Neural progenitor cell (in vitro differentiated cells): ENCODE results near the gene PVALB. TPM values are rescaled to one million over a fixed set of nuclear protein-coding genes. Genes with fewer than 3 reads are reported as not detected.
A peak's percentile ranks its signal among the peaks of the same experiment; 100 is the strongest.

Experiments used
- DNase-seq: peaks from one replicate; pipeline ENCODE4 v3.0.0-alpha.2; 2016; ENCODE audit warnings: low spot score
- H2AFZ ChIP-seq: fragments of 200-600 bp; sonication (generic); replicated peaks from 2 replicates; pipeline ENCODE4 v1.6.1; 2016; ENCODE audit warnings: antibody characterized with exemption
- H3F3A ChIP-seq: fragments of 200-600 bp; sonication (generic); 2 replicates; pipeline ENCODE4 v1.6.1; 2016; ENCODE audit warnings: antibody characterized with exemption, low read depth
- H3K27ac ChIP-seq: fragments of 200-600 bp; sonication (generic); 2 replicates; pipeline ENCODE4 v1.5.1; 2016; ENCODE audit warnings: mild to moderate bottlenecking
- H3K27me3 ChIP-seq: fragments of 200-600 bp; sonication (generic); 2 replicates; pipeline ENCODE4 v1.6.1; 2016; ENCODE audit warnings: mild to moderate bottlenecking, moderate library complexity
- H3K36me3 ChIP-seq: fragments of 200-600 bp; sonication (generic); 2 replicates; pipeline ENCODE4 v1.5.1; 2016
- H3K4me1 ChIP-seq: fragments of 200-600 bp; sonication (generic); 2 replicates; pipeline ENCODE4 v1.6.1; 2016; ENCODE audit warnings: mixed run types
- H3K4me2 ChIP-seq: fragments of 200-600 bp; sonication (generic); 2 replicates; pipeline ENCODE4 v1.6.1; 2016
- H3K4me3 ChIP-seq: fragments of 200-600 bp; sonication (generic); 2 replicates; pipeline ENCODE4 v1.5.1; 2016
- H3K79me2 ChIP-seq: fragments of 200-600 bp; sonication (generic); 2 replicates; pipeline ENCODE4 v1.6.1; 2016; ENCODE audit warnings: low read depth
- H3K9ac ChIP-seq: fragments of 200-600 bp; sonication (generic); 2 replicates; pipeline ENCODE4 v1.6.1; 2016
- H3K9me3 ChIP-seq: fragments of 200-600 bp; sonication (generic); 2 replicates; pipeline ENCODE4 v1.5.1; 2016; ENCODE audit warnings: low read depth
- H4K20me1 ChIP-seq: fragments of 200-600 bp; sonication (generic); 2 replicates; pipeline ENCODE4 v1.6.1; 2016; ENCODE audit warnings: low read depth
- H3K27ac Mint-ChIP-seq: 3 replicates; pipeline ENCODE4 v1.8.0; 2021; ENCODE audit warnings: mixed read lengths
- H3K27me3 Mint-ChIP-seq: 2 replicates; pipeline ENCODE4 v1.8.0; 2022; ENCODE audit warnings: low read depth, mild to moderate bottlenecking, inconsistent platforms, moderate library complexity, mixed read lengths; ENCODE audit not compliant: insufficient read depth
- H3K36me3 Mint-ChIP-seq: 3 replicates; pipeline ENCODE4 v1.8.0; 2021; ENCODE audit warnings: mixed read lengths
- H3K4me1 Mint-ChIP-seq: 3 replicates; pipeline ENCODE4 v1.8.0; 2021; ENCODE audit warnings: mixed read lengths
- H3K4me3 Mint-ChIP-seq: 3 replicates; pipeline ENCODE4 v1.8.0; 2021; ENCODE audit warnings: mild to moderate bottlenecking, moderate library complexity, mixed read lengths
- H3K9me3 Mint-ChIP-seq: 3 replicates; pipeline ENCODE4 v1.8.0; 2020; ENCODE audit warnings: mixed read lengths
- CTCF ChIP-seq: fragments of 200-600 bp; sonication (generic); IDR thresholded peaks from 2 replicates; pipeline ENCODE4 v1.5.1; 2017; ENCODE audit warnings: antibody characterized with exemption, mild to moderate bottlenecking
- EZH2 ChIP-seq: fragments of 200-600 bp; sonication (generic); IDR thresholded peaks from 2 replicates; pipeline ENCODE4 v1.6.1; 2017; ENCODE audit warnings: antibody characterized with exemption, mild to moderate bottlenecking, moderate library complexity
- EZH2phosphoT487 ChIP-seq: fragments of 200-600 bp; sonication (generic); IDR thresholded peaks from 2 replicates; pipeline ENCODE4 v1.6.1; 2017; ENCODE audit warnings: antibody characterized with exemption
- total RNA-seq: library from RNA; depleted of rRNA; stranded (reverse); fragments of >200 nt; gene quantifications from 2 replicates; pipeline ENCODE4 v1.2.3, GENCODE V29; 2015; ENCODE audit warnings: low replicate concordance

Gene PVALB
- total RNA-seq, 1 donor from 2014 or later = not detected

DNA sequence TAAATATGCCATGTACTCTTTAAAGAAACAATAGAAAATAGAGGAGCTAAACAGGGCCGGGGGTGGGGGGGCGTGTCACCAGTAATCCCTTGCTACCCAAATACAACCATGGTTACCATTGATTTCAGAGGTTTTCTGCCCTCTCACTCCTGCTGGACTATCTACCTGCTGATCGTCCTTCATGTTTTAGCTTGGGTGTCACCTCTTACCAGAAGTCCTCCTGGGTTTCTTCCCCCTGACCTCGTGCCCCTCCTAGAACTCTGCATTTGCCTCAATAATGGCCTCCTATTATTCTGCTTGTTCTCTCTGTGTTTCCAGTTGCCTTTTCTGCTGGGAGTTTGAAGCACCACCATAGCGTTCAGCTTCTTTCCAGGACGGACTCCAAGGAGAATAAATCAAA, 9.4 kb upstream of the PVALB start:
- Histone ChIP-seq H2AFZ (no peak overlapping the region), H3K9ac (no peak overlapping the region), H3K9me3 (no peaks in the 10 kb centered on the region), H3K4me2 (peak overlapping the region; percentile 66), H3F3A (peaks cover 31% of the 10 kb centered on the region), H3K4me3 (no peak overlapping the region), H3K27ac (no peak overlapping the region), H3K36me3 (no peaks in the 10 kb centered on the region), H3K79me2 (no peaks in the 10 kb centered on the region), H3K27me3 (no peaks in the 10 kb centered on the region), H4K20me1 (no peaks in the 10 kb centered on the region), H3K4me1 (peaks cover 43% of the 10 kb centered on the region)
- Mint-ChIP-seq H3K36me3 (no peaks in the 10 kb centered on the region), H3K4me3 (no peak overlapping the region), H3K27me3 (no peaks in the 10 kb centered on the region), H3K27ac (peak overlapping the region; percentile 42), H3K9me3 (no peaks in the 10 kb centered on the region), H3K4me1 (peaks cover 35% of the 10 kb centered on the region)
- DNase-seq = no peak
- TF ChIP-seq EZH2 = no peak
- TF ChIP-seq EZH2phosphoT487 = no peak
- TF ChIP-seq CTCF = no peak

DNA sequence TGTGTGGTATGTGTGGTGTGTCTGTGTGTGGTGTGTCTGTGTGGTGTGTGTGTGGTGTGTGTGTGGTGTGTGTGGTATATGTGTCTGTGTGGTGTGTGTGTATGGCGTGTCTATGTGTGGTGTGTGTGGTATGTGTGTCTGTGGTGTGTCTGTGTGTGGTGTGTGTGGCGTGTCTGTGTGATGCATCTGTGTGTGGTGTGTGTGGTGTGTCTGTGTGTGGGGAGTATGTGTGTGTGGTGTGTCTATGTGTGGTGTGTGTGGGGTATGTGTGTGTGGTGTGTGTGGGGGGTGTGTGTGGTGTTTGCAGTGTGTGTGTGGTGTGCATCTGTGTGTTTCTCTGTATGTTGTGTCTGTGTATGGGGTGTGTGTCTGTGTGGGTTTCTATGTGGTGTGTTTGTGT, 7.8 kb upstream of the PVALB start:
- H3K9ac ChIP-seq = no peak overlapping the region
- no peaks in the 10 kb centered on the region for H3K36me3 ChIP-seq
- no peaks in the 10 kb centered on the region for H4K20me1 ChIP-seq
- Mint-ChIP-seq H3K4me3 (peak overlapping the region; percentile 28), H3K9me3 (no peaks in the 10 kb centered on the region), H3K27ac (peak overlapping the region; percentile 32), H3K27me3 (peaks cover 4% of the 10 kb centered on the region), H3K36me3 (no peaks in the 10 kb centered on the region), H3K4me1 (peaks cover 36% of the 10 kb centered on the region)
- H3K27ac ChIP-seq = no peak overlapping the region
- no peak overlapping the region for H3K4me3 ChIP-seq
- H3F3A ChIP-seq = peaks cover 31% of the 10 kb centered on the region
- peaks cover 43% of the 10 kb centered on the region for H3K4me1 ChIP-seq
- H3K27me3 ChIP-seq = peaks cover 8% of the 10 kb centered on the region
- no peak for DNase-seq
- no peak overlapping the region for H2AFZ ChIP-seq
- H3K9me3 ChIP-seq = no peaks in the 10 kb centered on the region
- TF ChIP-seq EZH2phosphoT487 = no peak
- TF ChIP-seq EZH2 = no peak
- no peaks in the 10 kb centered on the region for H3K79me2 ChIP-seq
- H3K4me2 ChIP-seq = no peak overlapping the region

- H3K9ac ChIP-seq = no peak overlapping the region
- no peaks in the 10 kb centered on the region for H3K36me3 ChIP-seq
- peaks cover 42% of the 10 kb centered on the region for H3K4me1 ChIP-seq
- H2AFZ ChIP-seq = no peak overlapping the region
- no peaks in the 10 kb centered on the region for H3K9me3 ChIP-seq
- TF ChIP-seq CTCF (no peak), EZH2phosphoT487 (no peak), EZH2 (no peak)
- no peaks in the 10 kb centered on the region for H3K79me2 ChIP-seq
- no peaks in the 10 kb centered on the region for H4K20me1 ChIP-seq
- DNase-seq = peak; percentile 58
- Mint-ChIP-seq H3K4me3 (no peak overlapping the region), H3K4me1 (peaks cover 37% of the 10 kb centered on the region), H3K27ac (peak overlapping the region; percentile 34), H3K9me3 (no peaks in the 10 kb centered on the region), H3K27me3 (peaks cover 13% of the 10 kb centered on the region), H3K36me3 (no peaks in the 10 kb centered on the region)
- H3K27me3 ChIP-seq = peaks cover 22% of the 10 kb centered on the region
- peak overlapping the region; percentile 54 for H3K4me2 ChIP-seq
- peaks cover 31% of the 10 kb centered on the region for H3F3A ChIP-seq
- no peak overlapping the region for H3K4me3 ChIP-seq
- H3K27ac ChIP-seq = no peak overlapping the region
Observed at GRCh38 chr22:36823186-36823839, 6.5 kb upstream of the PVALB start.

DNA sequence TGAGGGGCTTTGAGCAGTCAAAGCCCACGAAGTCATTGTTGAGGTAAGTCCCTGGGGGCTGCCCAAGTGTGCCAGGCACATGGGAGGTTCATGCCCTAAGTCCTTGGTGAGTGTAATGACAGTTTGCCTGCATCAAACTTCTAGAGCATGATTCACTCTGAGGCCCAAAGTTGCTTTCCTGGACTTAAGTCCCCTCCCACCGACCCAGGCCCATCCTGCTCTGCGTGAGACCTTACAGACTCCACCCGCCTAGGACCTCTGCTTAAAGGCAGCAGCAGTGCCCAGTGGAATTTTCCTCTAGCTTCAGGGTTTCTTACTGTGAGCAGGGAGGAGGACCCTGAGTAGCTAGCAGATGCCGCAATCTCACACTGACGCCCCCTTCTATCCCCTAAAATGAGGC, 5.7 kb upstream of the PVALB start:
- Mint-ChIP-seq H3K27me3 (peaks cover 19% of the 10 kb centered on the region), H3K27ac (peak overlapping the region; percentile 34), H3K4me3 (no peak overlapping the region), H3K4me1 (peaks cover 33% of the 10 kb centered on the region), H3K9me3 (no peaks in the 10 kb centered on the region), H3K36me3 (no peaks in the 10 kb centered on the region)
- H3K4me3 ChIP-seq = no peak overlapping the region
- H4K20me1 ChIP-seq = no peaks in the 10 kb centered on the region
- peaks cover 28% of the 10 kb centered on the region for H3F3A ChIP-seq
- H3K9ac ChIP-seq = no peak overlapping the region
- H3K27ac ChIP-seq = no peak overlapping the region
- H3K9me3 ChIP-seq = no peaks in the 10 kb centered on the region
- H2AFZ ChIP-seq = no peak overlapping the region
- peaks cover 36% of the 10 kb centered on the region for H3K4me1 ChIP-seq
- no peaks in the 10 kb centered on the region for H3K36me3 ChIP-seq
- no peak for TF ChIP-seq EZH2
- no peak for TF ChIP-seq EZH2phosphoT487
- no peak for TF ChIP-seq CTCF
- peaks cover 29% of the 10 kb centered on the region for H3K27me3 ChIP-seq
- H3K79me2 ChIP-seq = no peaks in the 10 kb centered on the region
- peak; percentile 56 for DNase-seq
- peak overlapping the region; percentile 54 for H3K4me2 ChIP-seq
